ENCODE data around the gene NUP188.

- TF ChIP-seq TAF1 (IDR thresholded peaks at IDR 0.05; ENCODE audit: low read depth), result no peak
- no peak for TF ChIP-seq CTCF (IDR thresholded peaks at IDR 0.05; ENCODE audit: poor library complexity, severe bottlenecking)
- TF ChIP-seq POLR2AphosphoS5 (IDR thresholded peaks at IDR 0.05), result no peak
- TF ChIP-seq EZH2 (IDR thresholded peaks at IDR 0.05; ENCODE audit: borderline replicate concordance, insufficient read depth, low read length, poor library complexity, severe bottlenecking), result no peak
- no peak for TF ChIP-seq EP300 (conservative IDR thresholded peaks at IDR 0.05; ENCODE audit: poor library complexity, severe bottlenecking)
- no peak for TF ChIP-seq SMC3 (conservative IDR thresholded peaks at IDR 0.05; ENCODE audit: poor library complexity)
- no peak for TF ChIP-seq RAD21 (conservative IDR thresholded peaks at IDR 0.05)
- TF ChIP-seq, protein P1, sequence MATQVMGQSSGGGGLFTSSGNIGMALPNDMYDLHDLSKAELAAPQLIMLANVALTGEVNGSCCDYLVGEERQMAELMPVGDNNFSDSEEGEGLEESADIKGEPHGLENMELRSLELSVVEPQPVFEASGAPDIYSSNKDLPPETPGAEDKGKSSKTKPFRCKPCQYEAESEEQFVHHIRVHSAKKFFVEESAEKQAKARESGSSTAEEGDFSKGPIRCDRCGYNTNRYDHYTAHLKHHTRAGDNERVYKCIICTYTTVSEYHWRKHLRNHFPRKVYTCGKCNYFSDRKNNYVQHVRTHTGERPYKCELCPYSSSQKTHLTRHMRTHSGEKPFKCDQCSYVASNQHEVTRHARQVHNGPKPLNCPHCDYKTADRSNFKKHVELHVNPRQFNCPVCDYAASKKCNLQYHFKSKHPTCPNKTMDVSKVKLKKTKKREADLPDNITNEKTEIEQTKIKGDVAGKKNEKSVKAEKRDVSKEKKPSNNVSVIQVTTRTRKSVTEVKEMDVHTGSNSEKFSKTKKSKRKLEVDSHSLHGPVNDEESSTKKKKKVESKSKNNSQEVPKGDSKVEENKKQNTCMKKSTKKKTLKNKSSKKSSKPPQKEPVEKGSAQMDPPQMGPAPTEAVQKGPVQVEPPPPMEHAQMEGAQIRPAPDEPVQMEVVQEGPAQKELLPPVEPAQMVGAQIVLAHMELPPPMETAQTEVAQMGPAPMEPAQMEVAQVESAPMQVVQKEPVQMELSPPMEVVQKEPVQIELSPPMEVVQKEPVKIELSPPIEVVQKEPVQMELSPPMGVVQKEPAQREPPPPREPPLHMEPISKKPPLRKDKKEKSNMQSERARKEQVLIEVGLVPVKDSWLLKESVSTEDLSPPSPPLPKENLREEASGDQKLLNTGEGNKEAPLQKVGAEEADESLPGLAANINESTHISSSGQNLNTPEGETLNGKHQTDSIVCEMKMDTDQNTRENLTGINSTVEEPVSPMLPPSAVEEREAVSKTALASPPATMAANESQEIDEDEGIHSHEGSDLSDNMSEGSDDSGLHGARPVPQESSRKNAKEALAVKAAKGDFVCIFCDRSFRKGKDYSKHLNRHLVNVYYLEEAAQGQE (IDR thresholded peaks at IDR 0.05; ENCODE audit: borderline replicate concordance), result no peak
- no peak for TF ChIP-seq MXI1 (conservative IDR thresholded peaks at IDR 0.05; ENCODE audit: poor library complexity, severe bottlenecking)
Measured at GRCh38 chr9:128921881-128922763, 25.4 kb upstream of the NUP188 start.
